NT2/D1 (cell line): ENCODE measurements around the gene AKAP9.
"Not testable (repeated sequence)": the region's sequence is repeated elsewhere in the genome, so short reads cannot be mapped to it uniquely, and the experiment has no call there.

ENCODE experiments used
- DNase-seq: peaks from one replicate; pipeline ENCODE4 v3.0.0-alpha.2; 2011; ENCODE audit warnings: low read depth, low spot score
- H3K27me3 ChIP-seq: 2 replicates; pipeline ENCODE4 v1.6.0; 2011; ENCODE audit warnings: mild to moderate bottlenecking; ENCODE audit not compliant: insufficient read length, insufficient read depth
- H3K36me3 ChIP-seq: 2 replicates; pipeline ENCODE4 v1.6.1; 2011; ENCODE audit warnings: mild to moderate bottlenecking, low read length, mixed read lengths; ENCODE audit not compliant: insufficient read depth, insufficient read length
- H3K4me1 ChIP-seq: 2 replicates; pipeline ENCODE4 v1.5.1; 2011; ENCODE audit not compliant: insufficient read depth, insufficient read length
- H3K4me3 ChIP-seq: 2 replicates; pipeline ENCODE4 v1.5.1; 2011; ENCODE audit warnings: low read depth; ENCODE audit not compliant: insufficient read length
- H3K9ac ChIP-seq: 2 replicates; pipeline ENCODE4 v1.6.0; 2011; ENCODE audit warnings: low read depth; ENCODE audit not compliant: insufficient read length
- H3K9me3 ChIP-seq: 2 replicates; pipeline ENCODE4 v1.5.1; 2011; ENCODE audit warnings: mild to moderate bottlenecking, low read length; ENCODE audit not compliant: insufficient read depth
- SUZ12 ChIP-seq: IDR thresholded peaks from 2 replicates; pipeline ENCODE4 v1.6.1; 2011; ENCODE audit not compliant: insufficient read length, insufficient read depth; ENCODE audit errors: extremely low read depth
- YY1 ChIP-seq: IDR thresholded peaks from 2 replicates; pipeline ENCODE4 v1.6.1; 2011; ENCODE audit not compliant: insufficient read length, insufficient read depth
- ZNF274 ChIP-seq: IDR thresholded peaks from 2 replicates; pipeline ENCODE4 v1.6.1; 2011; ENCODE audit warnings: mild to moderate bottlenecking, low read depth, low read length

Gene AKAP9

DNA sequence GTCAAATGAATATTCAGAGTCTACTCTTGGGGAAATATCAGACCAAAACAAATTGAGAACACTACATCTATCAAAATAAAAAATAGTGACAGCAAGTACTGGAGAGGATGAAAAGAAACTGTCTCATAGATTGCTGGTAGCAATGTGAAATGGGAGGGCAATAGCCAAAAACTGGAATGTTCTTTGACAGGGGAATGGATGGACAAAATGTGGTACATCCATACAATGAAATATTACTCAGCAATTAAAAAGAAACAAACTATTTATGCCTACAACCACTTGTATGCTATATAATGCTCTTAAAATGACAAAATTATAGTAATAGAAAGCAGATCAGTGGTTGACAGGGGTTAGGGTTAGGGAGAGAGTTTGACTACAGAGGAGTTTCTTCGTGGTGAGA lies 147.6 kb downstream of the AKAP9 start:
- H3K4me3 ChIP-seq = no peak overlapping the region

DNA sequence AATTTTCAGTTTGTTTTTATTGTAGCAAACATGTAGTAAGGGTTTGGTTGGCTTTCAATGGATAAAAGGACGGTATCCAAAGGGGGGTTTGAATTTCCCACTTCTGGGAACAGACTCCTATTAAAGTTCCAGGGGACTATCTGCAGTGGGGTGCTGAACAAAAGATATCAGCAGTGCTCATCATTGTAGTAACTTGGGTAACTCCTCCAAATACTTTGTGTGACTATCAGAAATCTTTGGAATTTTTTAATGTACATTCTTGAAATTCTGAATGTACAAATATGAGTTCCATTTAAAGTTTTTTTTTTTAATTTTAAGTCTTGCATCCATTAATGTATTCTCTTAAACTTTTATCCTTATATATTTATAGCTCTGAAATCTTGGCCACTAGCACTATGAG lies 151.5 kb downstream of the AKAP9 start:
- no peak overlapping the region for H3K9ac ChIP-seq
- H3K9me3 ChIP-seq = no peaks in the 10 kb centered on the region
- TF ChIP-seq YY1 = no peak
- no peak for TF ChIP-seq ZNF274
- no peak for TF ChIP-seq SUZ12
- H3K27me3 ChIP-seq = no peaks in the 10 kb centered on the region
- no peaks in the 10 kb centered on the region for H3K4me1 ChIP-seq
- H3K4me3 ChIP-seq = no peak overlapping the region
- H3K36me3 ChIP-seq = peaks cover 45% of the 10 kb centered on the region
- no peak for DNase-seq

More for the DNA sequence above, 147.6 kb downstream of the AKAP9 start:
- Histone ChIP-seq H3K9me3 (no peaks in the 10 kb centered on the region), H3K4me1 (no peaks in the 10 kb centered on the region), H3K27me3 (no peaks in the 10 kb centered on the region), H3K36me3 (peaks cover 50% of the 10 kb centered on the region), H3K9ac (no peak overlapping the region)
- no peak for DNase-seq
- TF ChIP-seq SUZ12 = no peak
- no peak for TF ChIP-seq YY1
- TF ChIP-seq ZNF274 = no peak

DNA sequence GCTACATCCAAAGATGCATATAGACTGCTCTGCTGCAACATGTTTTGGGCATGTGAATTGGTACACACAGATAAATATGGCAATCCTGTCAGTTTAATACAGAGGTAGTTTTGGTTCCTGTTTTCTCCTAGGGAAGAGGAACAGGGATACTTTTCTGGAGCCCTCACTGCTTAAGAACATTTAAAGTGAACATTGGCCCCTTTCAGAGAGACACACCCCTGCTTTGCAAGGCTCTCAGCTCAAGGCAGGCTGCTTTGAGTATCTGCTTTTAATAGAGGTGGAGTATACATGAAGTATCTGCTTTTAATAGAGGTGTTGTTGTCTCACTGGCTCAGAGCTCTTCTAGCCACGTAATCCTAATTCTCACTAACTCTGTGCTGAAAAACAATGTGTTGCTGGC lies 154.7 kb downstream of the AKAP9 start:
- TF ChIP-seq SUZ12 = no peak
- no peak for TF ChIP-seq YY1
- no peak for TF ChIP-seq ZNF274
- Histone ChIP-seq H3K9ac (no peak overlapping the region), H3K4me3 (no peak overlapping the region), H3K9me3 (no peaks in the 10 kb centered on the region), H3K4me1 (no peaks in the 10 kb centered on the region), H3K36me3 (peaks cover 48% of the 10 kb centered on the region), H3K27me3 (no peaks in the 10 kb centered on the region)
- no peak for DNase-seq

DNA sequence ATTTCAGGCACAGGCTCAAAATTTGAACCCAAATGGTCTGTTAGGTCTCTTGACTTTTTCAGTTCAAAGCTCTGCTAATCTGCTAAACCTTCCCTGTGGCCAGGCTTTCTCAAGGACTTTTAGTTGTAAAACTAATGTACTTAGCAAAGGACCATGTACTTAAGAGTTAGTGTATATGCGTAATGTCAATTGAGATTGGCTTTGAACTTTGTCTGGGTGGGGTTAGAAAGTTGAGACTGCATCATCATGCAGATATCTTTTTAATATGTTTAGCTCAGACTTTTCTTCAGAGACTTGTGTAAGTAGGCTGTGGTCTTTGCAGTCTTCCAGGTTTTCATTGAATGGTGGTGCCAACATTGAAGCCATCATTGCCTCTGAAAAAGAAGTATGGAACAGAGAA lies 159.9 kb downstream of the AKAP9 start:
- no peak overlapping the region for H3K4me3 ChIP-seq
- no peak overlapping the region for H3K9ac ChIP-seq
- DNase-seq = no peak
- H3K36me3 ChIP-seq = peaks cover 42% of the 10 kb centered on the region
- H3K4me1 ChIP-seq = no peaks in the 10 kb centered on the region
- H3K9me3 ChIP-seq = no peaks in the 10 kb centered on the region
- no peaks in the 10 kb centered on the region for H3K27me3 ChIP-seq
- TF ChIP-seq ZNF274 (no peak), SUZ12 (no peak), YY1 (no peak)

DNA sequence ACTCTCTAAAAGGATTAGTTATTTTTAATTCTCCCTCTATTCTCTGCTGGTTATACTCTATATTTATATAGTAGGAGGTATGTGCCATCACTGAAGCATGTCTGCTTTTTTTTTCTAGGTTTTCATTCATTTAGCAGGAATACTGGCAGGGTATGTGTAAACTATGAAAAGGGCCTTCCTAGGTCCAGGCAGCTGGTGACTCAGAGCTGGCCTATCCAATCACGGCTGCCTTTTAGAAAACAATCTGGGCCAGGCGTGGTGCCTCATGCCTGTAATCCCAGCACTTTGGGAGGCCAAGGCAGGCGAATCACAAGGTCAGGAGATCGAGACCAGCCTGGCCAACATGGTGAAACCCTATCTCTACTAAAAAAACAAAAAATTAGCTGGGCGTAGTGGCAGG lies 162.2 kb downstream of the AKAP9 start:
- H3K4me3 ChIP-seq, H3K27me3 ChIP-seq, H3K4me1 ChIP-seq, DNase-seq, H3K9ac ChIP-seq, H3K9me3 ChIP-seq: not testable (repeated sequence)
- H3K36me3 ChIP-seq = peaks cover 41% of the 10 kb centered on the region

DNA sequence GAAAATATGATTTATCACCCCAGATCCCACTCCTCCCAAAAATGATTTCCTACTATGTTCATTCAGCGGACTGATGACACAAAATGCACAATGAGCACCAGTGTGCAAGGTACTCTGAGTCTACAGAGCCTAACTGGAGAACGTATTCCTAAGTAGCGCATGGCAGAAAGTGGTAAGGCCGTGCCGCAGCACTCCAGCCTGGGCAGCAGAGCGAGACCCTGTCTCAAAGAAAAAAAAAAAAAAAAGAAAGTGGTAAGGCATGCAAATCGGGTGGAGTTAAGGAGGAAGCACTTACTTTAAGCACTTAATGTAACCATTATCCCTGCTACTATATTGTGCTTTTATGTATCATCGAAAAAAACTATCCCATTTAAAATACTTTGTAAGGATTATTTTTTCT lies 168.2 kb downstream of the AKAP9 start:
- H3K36me3 ChIP-seq = peaks cover 38% of the 10 kb centered on the region
- no peaks in the 10 kb centered on the region for H3K27me3 ChIP-seq
- TF ChIP-seq SUZ12 (no peak), YY1 (no peak), ZNF274 (no peak)
- no peaks in the 10 kb centered on the region for H3K4me1 ChIP-seq
- no peak overlapping the region for H3K4me3 ChIP-seq
- DNase-seq = no peak
- no peaks in the 10 kb centered on the region for H3K9me3 ChIP-seq
- no peak overlapping the region for H3K9ac ChIP-seq

DNA sequence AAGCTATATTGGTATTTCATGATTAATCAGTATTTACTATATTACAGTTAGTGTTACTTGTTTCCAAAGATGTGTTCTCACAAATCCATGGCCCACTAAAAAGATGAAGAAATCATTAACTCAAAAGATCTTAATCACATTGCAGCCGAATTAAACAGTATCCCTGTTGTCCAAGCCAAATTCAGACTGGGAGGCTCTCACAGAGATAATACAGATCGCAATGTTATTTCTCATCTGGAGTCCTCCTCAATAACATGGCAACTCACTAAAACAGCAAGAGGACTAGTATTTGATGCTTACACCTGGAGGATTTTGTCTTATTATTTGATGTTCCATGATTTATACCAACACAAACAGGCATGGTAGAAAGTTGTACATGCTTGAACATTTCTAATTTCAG lies 170.2 kb downstream of the AKAP9 start:
- DNase-seq = no peak

DNA sequence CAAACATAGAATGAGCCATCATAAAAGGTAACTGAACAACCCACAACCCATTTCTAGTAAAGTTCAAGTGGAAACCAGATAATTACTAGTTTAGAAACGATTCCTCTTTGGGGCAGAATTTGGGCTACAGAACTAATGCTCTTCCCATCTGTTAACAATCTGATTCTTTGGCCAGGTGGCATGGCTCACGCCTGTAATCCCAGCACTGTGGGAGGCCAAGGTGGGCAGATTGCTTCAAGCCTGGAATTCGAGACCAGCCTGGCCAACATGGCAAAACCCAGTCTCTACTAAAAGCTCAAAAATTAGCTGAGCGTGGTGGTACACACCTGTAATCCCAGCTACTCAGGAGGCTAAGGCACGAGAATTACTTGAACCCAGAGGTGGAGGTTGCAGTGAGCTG lies 175.2 kb downstream of the AKAP9 start:
- peaks cover 43% of the 10 kb centered on the region for H3K36me3 ChIP-seq
- no peak for DNase-seq
- H3K4me3 ChIP-seq = no peak overlapping the region
- TF ChIP-seq YY1 (no peak), SUZ12 (no peak), ZNF274 (no peak)
- no peak overlapping the region for H3K9ac ChIP-seq
- H3K27me3 ChIP-seq = no peaks in the 10 kb centered on the region
- H3K9me3 ChIP-seq = no peaks in the 10 kb centered on the region
- H3K4me1 ChIP-seq = no peaks in the 10 kb centered on the region

More for the DNA sequence above, 170.2 kb downstream of the AKAP9 start:
- Histone ChIP-seq H3K36me3 (peaks cover 33% of the 10 kb centered on the region), H3K27me3 (no peaks in the 10 kb centered on the region), H3K9me3 (no peaks in the 10 kb centered on the region), H3K4me3 (no peak overlapping the region), H3K9ac (no peak overlapping the region), H3K4me1 (no peaks in the 10 kb centered on the region)
- TF ChIP-seq SUZ12 (no peak), YY1 (no peak), ZNF274 (no peak)
